Neural cell (in vitro differentiated cells): Measurements from ENCODE around the gene CYB5RL. TPM values are rescaled to one million over a fixed set of nuclear protein-coding genes. Genes with fewer than 3 reads are reported as not detected.
"Not testable (repeated sequence)": the region's sequence is repeated elsewhere in the genome, so short reads cannot be mapped to it uniquely, and the experiment has no call there.

Source experiments
- H2AFZ ChIP-seq: fragments of 200-600, 300-800 bp; sonication (generic), shearing (Covaris generic); 2 replicates; pipeline ENCODE4 v1.6.0; 2014; ENCODE audit warnings: low read depth, mild to moderate bottlenecking, antibody characterized with exemption, low read length, moderate library complexity
- H3F3A ChIP-seq: fragments of 200-600 bp; shearing (Covaris generic); 2 replicates; pipeline ENCODE4 v1.6.1; 2016; ENCODE audit warnings: mild to moderate bottlenecking, moderate library complexity, mixed read lengths, antibody characterized with exemption, low read length; ENCODE audit not compliant: insufficient read depth, poor library complexity, severe bottlenecking
- H3K27ac ChIP-seq: fragments of 200-600, 300-800 bp; sonication (generic), shearing (Covaris generic); 2 replicates; pipeline ENCODE4 v1.5.1; 2014; ENCODE audit warnings: mild to moderate bottlenecking, low read length, moderate library complexity
- H3K27me3 ChIP-seq: fragments of 300-800, 200-600 bp; sonication (generic), shearing (Covaris generic); 2 replicates; pipeline ENCODE4 v1.6.0; 2014; ENCODE audit warnings: mild to moderate bottlenecking, low read depth, low read length, moderate library complexity; ENCODE audit not compliant: insufficient read depth
- H3K36me3 ChIP-seq: fragments of 300-800, 200-600 bp; sonication (generic), shearing (Covaris generic); 2 replicates; pipeline ENCODE4 v1.5.1; 2014; ENCODE audit warnings: mild to moderate bottlenecking, antibody characterized with exemption, low read length, moderate library complexity; ENCODE audit not compliant: insufficient read depth
- H3K4me2 ChIP-seq: fragments of 300-800, 200-600 bp; sonication (generic), shearing (Covaris generic); 2 replicates; pipeline ENCODE4 v1.6.0; 2014; ENCODE audit warnings: mild to moderate bottlenecking, low read length
- H3K4me3 ChIP-seq: fragments of 300-800, 200-600 bp; sonication (generic), shearing (Covaris generic); 2 replicates; pipeline ENCODE4 v1.5.1; 2014; ENCODE audit warnings: mild to moderate bottlenecking, low read length, moderate library complexity
- H3K79me2 ChIP-seq: fragments of 200-600 bp; shearing (Covaris generic); replicated peaks from 2 replicates; pipeline ENCODE4 v1.6.0; 2014; ENCODE audit warnings: mild to moderate bottlenecking, low read length, moderate library complexity; ENCODE audit not compliant: insufficient read depth
- H3K9ac ChIP-seq: fragments of 300-800, 200-600 bp; sonication (generic), shearing (Covaris generic); 2 replicates; pipeline ENCODE4 v1.6.1; 2016; ENCODE audit warnings: mild to moderate bottlenecking, low read length, mixed read lengths
- H3K9me2 ChIP-seq: fragments of 200-600 bp; shearing (Covaris generic); 2 replicates; pipeline ENCODE4 v1.6.1; 2016; ENCODE audit warnings: mild to moderate bottlenecking, low read length, mixed read lengths; ENCODE audit not compliant: insufficient read depth
- H3K9me3 ChIP-seq: fragments of 200-600, 300-800 bp; sonication (generic), shearing (Covaris generic); 2 replicates; pipeline ENCODE4 v1.6.1; 2016; ENCODE audit warnings: mild to moderate bottlenecking, mixed run types, low read length, moderate library complexity, mixed read lengths
- H4K20me1 ChIP-seq: fragments of 200-600 bp; shearing (Covaris generic); 2 replicates; pipeline ENCODE4 v1.6.1; 2016; ENCODE audit warnings: mild to moderate bottlenecking, mixed run types; ENCODE audit not compliant: insufficient read depth
- EP300 ChIP-seq: fragments of 450-650 bp; conservative IDR thresholded peaks from 2 replicates; pipeline ENCODE4 v1.6.1; 2014; ENCODE audit warnings: antibody characterized with exemption, mild to moderate bottlenecking, moderate library complexity; ENCODE audit not compliant: poor library complexity, severe bottlenecking
- POLR2AphosphoS5 ChIP-seq: IDR thresholded peaks from 2 replicates; pipeline ENCODE4 v1.6.1; 2012
- RAD21 ChIP-seq: fragments of 450-650 bp; conservative IDR thresholded peaks from 2 replicates; pipeline ENCODE4 v1.6.1; 2014; ENCODE audit warnings: antibody characterized with exemption, mild to moderate bottlenecking, moderate library complexity
- SMC3 ChIP-seq: fragments of 450-650 bp; conservative IDR thresholded peaks from 2 replicates; pipeline ENCODE4 v1.6.1; 2014; ENCODE audit warnings: antibody characterized with exemption, mild to moderate bottlenecking, moderate library complexity; ENCODE audit not compliant: poor library complexity
- TAF1 ChIP-seq: IDR thresholded peaks from 2 replicates; pipeline ENCODE4 v1.6.1; 2012; ENCODE audit warnings: low read depth
- polyA plus RNA-seq: library from polyadenylated mRNA; depleted of rRNA; stranded (reverse); fragments of >200 nt; gene quantifications from 2 replicates; pipeline ENCODE4 v1.2.3, GENCODE V29; 2014
- TF ChIP-seq, protein P1 (sequence below): fragments of 450-650 bp; IDR thresholded peaks from 2 replicates; pipeline ENCODE4 v1.5.1; 2014; ENCODE audit warnings: antibody characterized with exemption, mild to moderate bottlenecking, moderate library complexity; ENCODE audit not compliant: poor library complexity, severe bottlenecking
- TF ChIP-seq, protein P2 (sequence below): IDR thresholded peaks from 2 replicates; pipeline ENCODE4 v1.6.1; 2012; ENCODE audit warnings: borderline replicate concordance

Gene CYB5RL
- polyA plus RNA-seq, 1 donor from 2014 or later, result 1.6 TPM

DNA sequence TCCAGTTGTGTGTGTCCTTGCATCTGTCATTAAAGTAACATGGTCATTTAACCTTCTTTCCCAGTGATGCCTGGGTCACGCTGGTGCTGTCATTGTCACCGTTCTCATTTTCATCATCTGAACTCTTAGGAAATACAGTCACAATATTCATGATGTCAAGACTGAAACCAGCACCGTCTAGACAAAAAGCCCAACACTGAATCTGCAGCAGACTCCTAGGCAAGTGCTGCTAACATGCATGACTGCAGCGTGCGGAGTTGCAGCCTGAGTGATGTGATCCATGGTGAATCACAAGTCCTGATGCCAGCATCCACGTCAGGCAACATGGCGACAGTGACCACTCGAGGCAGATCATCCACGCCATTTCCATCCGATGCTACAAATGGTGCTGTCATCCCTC, 37.8 kb upstream of the CYB5RL start:
- H3K27me3 ChIP-seq, result no peaks in the 10 kb centered on the region
- no peaks in the 10 kb centered on the region for H3K9me2 ChIP-seq
- H3K9ac ChIP-seq, result no peak overlapping the region
- no peaks in the 10 kb centered on the region for H3K9me3 ChIP-seq
- peaks cover 11% of the 10 kb centered on the region for H3K36me3 ChIP-seq
- TF ChIP-seq, protein P1, sequence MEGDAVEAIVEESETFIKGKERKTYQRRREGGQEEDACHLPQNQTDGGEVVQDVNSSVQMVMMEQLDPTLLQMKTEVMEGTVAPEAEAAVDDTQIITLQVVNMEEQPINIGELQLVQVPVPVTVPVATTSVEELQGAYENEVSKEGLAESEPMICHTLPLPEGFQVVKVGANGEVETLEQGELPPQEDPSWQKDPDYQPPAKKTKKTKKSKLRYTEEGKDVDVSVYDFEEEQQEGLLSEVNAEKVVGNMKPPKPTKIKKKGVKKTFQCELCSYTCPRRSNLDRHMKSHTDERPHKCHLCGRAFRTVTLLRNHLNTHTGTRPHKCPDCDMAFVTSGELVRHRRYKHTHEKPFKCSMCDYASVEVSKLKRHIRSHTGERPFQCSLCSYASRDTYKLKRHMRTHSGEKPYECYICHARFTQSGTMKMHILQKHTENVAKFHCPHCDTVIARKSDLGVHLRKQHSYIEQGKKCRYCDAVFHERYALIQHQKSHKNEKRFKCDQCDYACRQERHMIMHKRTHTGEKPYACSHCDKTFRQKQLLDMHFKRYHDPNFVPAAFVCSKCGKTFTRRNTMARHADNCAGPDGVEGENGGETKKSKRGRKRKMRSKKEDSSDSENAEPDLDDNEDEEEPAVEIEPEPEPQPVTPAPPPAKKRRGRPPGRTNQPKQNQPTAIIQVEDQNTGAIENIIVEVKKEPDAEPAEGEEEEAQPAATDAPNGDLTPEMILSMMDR, result no peak
- H3K27ac ChIP-seq, result no peak overlapping the region
- H3K79me2 ChIP-seq, result no peaks in the 10 kb centered on the region
- H4K20me1 ChIP-seq, result no peaks in the 10 kb centered on the region
- no peak overlapping the region for H3K4me3 ChIP-seq
- H3K4me2 ChIP-seq, result no peak overlapping the region
- H2AFZ ChIP-seq, result no peak overlapping the region
- no peaks in the 10 kb centered on the region for H3F3A ChIP-seq

DNA sequence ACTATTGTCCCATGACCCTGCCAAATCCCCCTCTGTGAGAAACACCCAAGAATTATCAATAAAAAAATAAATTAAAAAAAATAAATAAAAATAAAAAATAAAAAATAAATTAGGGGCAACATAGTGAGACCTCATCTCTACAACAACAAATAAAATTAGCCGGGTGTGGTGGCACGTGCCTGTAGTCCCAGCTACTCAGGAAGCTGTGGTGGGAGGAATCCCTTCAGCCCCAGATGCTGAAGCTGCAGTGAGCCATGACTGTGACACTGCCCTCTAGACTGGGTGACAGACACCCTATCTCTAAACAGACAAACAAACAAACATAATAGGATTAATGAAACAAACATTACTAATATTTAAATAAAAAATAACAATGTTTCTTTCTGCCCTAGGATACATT, 34.5 kb upstream of the CYB5RL start:
- no peak for TF ChIP-seq EP300
- TF ChIP-seq RAD21, result no peak
- no peak for TF ChIP-seq SMC3
- no peak for TF ChIP-seq TAF1
- TF ChIP-seq, protein P2, sequence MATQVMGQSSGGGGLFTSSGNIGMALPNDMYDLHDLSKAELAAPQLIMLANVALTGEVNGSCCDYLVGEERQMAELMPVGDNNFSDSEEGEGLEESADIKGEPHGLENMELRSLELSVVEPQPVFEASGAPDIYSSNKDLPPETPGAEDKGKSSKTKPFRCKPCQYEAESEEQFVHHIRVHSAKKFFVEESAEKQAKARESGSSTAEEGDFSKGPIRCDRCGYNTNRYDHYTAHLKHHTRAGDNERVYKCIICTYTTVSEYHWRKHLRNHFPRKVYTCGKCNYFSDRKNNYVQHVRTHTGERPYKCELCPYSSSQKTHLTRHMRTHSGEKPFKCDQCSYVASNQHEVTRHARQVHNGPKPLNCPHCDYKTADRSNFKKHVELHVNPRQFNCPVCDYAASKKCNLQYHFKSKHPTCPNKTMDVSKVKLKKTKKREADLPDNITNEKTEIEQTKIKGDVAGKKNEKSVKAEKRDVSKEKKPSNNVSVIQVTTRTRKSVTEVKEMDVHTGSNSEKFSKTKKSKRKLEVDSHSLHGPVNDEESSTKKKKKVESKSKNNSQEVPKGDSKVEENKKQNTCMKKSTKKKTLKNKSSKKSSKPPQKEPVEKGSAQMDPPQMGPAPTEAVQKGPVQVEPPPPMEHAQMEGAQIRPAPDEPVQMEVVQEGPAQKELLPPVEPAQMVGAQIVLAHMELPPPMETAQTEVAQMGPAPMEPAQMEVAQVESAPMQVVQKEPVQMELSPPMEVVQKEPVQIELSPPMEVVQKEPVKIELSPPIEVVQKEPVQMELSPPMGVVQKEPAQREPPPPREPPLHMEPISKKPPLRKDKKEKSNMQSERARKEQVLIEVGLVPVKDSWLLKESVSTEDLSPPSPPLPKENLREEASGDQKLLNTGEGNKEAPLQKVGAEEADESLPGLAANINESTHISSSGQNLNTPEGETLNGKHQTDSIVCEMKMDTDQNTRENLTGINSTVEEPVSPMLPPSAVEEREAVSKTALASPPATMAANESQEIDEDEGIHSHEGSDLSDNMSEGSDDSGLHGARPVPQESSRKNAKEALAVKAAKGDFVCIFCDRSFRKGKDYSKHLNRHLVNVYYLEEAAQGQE, result no peak
- no peak for TF ChIP-seq POLR2AphosphoS5
- Histone ChIP-seq H3K27ac (no peak overlapping the region), H3K9me2 (no peaks in the 10 kb centered on the region), H4K20me1 (no peaks in the 10 kb centered on the region), H3K79me2 (no peaks in the 10 kb centered on the region), H3K27me3 (no peaks in the 10 kb centered on the region), H3K9ac (no peak overlapping the region), H3F3A (no peaks in the 10 kb centered on the region), H3K9me3 (no peaks in the 10 kb centered on the region), H2AFZ (no peak overlapping the region), H3K4me3 (no peak overlapping the region), H3K36me3 (peaks cover 17% of the 10 kb centered on the region), H3K4me2 (no peak overlapping the region)

DNA sequence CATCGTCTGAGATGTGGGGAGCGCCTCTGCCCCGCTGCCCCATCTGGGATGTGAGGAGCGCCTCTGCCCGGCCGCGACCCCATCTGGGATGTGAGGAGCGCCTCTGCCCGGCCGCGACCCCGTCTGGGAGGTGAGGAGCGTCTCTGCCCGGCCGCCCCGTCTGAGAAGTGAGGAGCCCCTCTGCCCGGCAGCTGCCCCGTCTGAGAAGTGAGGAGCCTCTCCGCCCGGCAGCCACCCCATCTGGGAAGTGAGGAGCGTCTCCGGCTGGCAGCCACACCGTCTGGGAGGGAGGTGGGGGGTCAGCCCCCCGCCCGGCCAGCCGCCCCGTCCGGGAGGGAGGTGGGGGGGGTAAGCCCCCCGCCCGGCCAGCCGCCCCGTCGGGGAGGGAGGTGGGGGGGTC, 33.4 kb upstream of the CYB5RL start:
- H3K9me3 ChIP-seq, H3K27ac ChIP-seq, H3K4me3 ChIP-seq, H4K20me1 ChIP-seq, H3K4me2 ChIP-seq, H3F3A ChIP-seq, H3K9me2 ChIP-seq, H3K9ac ChIP-seq, H2AFZ ChIP-seq, H3K79me2 ChIP-seq, H3K27me3 ChIP-seq: not testable (repeated sequence)
- H3K36me3 ChIP-seq, result peaks cover 17% of the 10 kb centered on the region
